ENCODE data around the gene ADAM17. TPM values are rescaled to one million over a fixed set of nuclear protein-coding genes. Genes with fewer than 3 reads are reported as not detected.
"Not testable (repeated sequence)": the region's sequence is repeated elsewhere in the genome, so short reads cannot be mapped to it uniquely, and the experiment has no call there.

ADAM17 gene
- total RNA-seq, 1 experiment from 2014 or later, result 50.0 TPM

- no TSS peak for BruUV-seq (replicated peaks)
- H3K27ac ChIP-seq (ENCODE audit: low read length), result no peak overlapping the region
- POLR2A ChIA-PET, result no interaction called here
- ATAC-seq (no peak), DNase-seq (ENCODE audit: low read depth, low spot score) (no peak)
- in situ Hi-C loops (cut with HindIII; ENCODE audit: low pct_unique_long_range_greater_than_20kb, low sequenced_read_pairs), result no loop called here
- H3K4me3 ChIP-seq (ENCODE audit: low read depth in 2 of 2, low read length in 2 of 2), result no peak overlapping the region
- H3K9me3 ChIP-seq (ENCODE audit: control insufficient read depth, insufficient read depth, low read depth, low read length), result no peaks in the 10 kb centered on the region
- H3K27me3 ChIP-seq (ENCODE audit: control insufficient read depth, insufficient read depth, low read length), result no peaks in the 10 kb centered on the region
- H3K36me3 ChIP-seq (ENCODE audit: control insufficient read depth, insufficient read depth, low read length), result peaks cover 17% of the 10 kb centered on the region
- no peaks in the 10 kb centered on the region for H3K4me1 ChIP-seq (ENCODE audit: control insufficient read depth, insufficient read depth, low read length)
- intact Hi-C loops (cut with micrococcal nuclease; ENCODE audit: unreplicated experiment), result no loop called here
- TF ChIP-seq CTCF (IDR thresholded peaks at IDR 0.05) (no peak), TCF7L2 (IDR thresholded peaks at IDR 0.05; ENCODE audit: low read depth, low read length) (no peak), SIN3A (IDR thresholded peaks at IDR 0.05; ENCODE audit: borderline replicate concordance, insufficient read depth, low read depth, low read length) (no peak), REST (IDR thresholded peaks at IDR 0.05; ENCODE audit: insufficient read depth in 1 of 2, low read depth in 2 of 2, low read length in 1 of 2) (no peak), POLR2AphosphoS5 (IDR thresholded peaks at IDR 0.05; ENCODE audit: low read depth, low read length) (no peak)
- CTCF ChIA-PET, result interaction anchor here (0.5 kb wide), 1 partner anchor 9 kb away, joined by 3 read pairs; no protein-coding TSS in a partner anchor
Observed at GRCh38 chr2:9517118-9517782, 38.4 kb downstream of the ADAM17 start.

- H3K36me3 ChIP-seq (ENCODE audit: control insufficient read depth, insufficient read depth, low read length); BruUV-seq (replicated peaks); DNase-seq (ENCODE audit: low read depth, low spot score); H3K27ac ChIP-seq (ENCODE audit: low read length); H3K4me1 ChIP-seq (ENCODE audit: control insufficient read depth, insufficient read depth, low read length); H3K27me3 ChIP-seq (ENCODE audit: control insufficient read depth, insufficient read depth, low read length); H3K4me3 ChIP-seq (ENCODE audit: low read depth in 2 of 2, low read length in 2 of 2); CTCF ChIA-PET; H3K9me3 ChIP-seq (ENCODE audit: control insufficient read depth, insufficient read depth, low read depth, low read length); ATAC-seq; POLR2A ChIA-PET; intact Hi-C loops (cut with micrococcal nuclease; ENCODE audit: unreplicated experiment); in situ Hi-C loops (cut with HindIII; ENCODE audit: low pct_unique_long_range_greater_than_20kb, low sequenced_read_pairs): not testable (repeated sequence)
Observed at GRCh38 chr2:9513946-9514345, 41.7 kb downstream of the ADAM17 start.

GRCh38 chr2:9508931-9509330 is 46.7 kb downstream of the ADAM17 start:
- ATAC-seq (no peak), DNase-seq (ENCODE audit: low read depth, low spot score) (no peak)
- Histone ChIP-seq H3K27me3 (ENCODE audit: control insufficient read depth, insufficient read depth, low read length) (no peaks in the 10 kb centered on the region), H3K36me3 (ENCODE audit: control insufficient read depth, insufficient read depth, low read length) (peaks cover 4% of the 10 kb centered on the region; the same call in 1 of the 2 replicates), H3K4me1 (ENCODE audit: control insufficient read depth, insufficient read depth, low read length) (no peaks in the 10 kb centered on the region), H3K4me3 (ENCODE audit: low read depth in 2 of 2, low read length in 2 of 2) (no peak overlapping the region), H3K27ac (ENCODE audit: low read length) (no peak overlapping the region), H3K9me3 (ENCODE audit: control insufficient read depth, insufficient read depth, low read depth, low read length) (no peaks in the 10 kb centered on the region)
- ChIA-PET CTCF (no interaction called here), POLR2A (interaction anchor here (0.6 kb wide), 1 partner anchor 27 kb away, joined by 6 read pairs; no protein-coding TSS in a partner anchor)
- TF ChIP-seq SIN3A (IDR thresholded peaks at IDR 0.05; ENCODE audit: borderline replicate concordance, insufficient read depth, low read depth, low read length) (no peak), REST (IDR thresholded peaks at IDR 0.05; ENCODE audit: insufficient read depth in 1 of 2, low read depth in 2 of 2, low read length in 1 of 2) (no peak), POLR2AphosphoS5 (IDR thresholded peaks at IDR 0.05; ENCODE audit: low read depth, low read length) (no peak), CTCF (IDR thresholded peaks at IDR 0.05) (no peak), TCF7L2 (IDR thresholded peaks at IDR 0.05; ENCODE audit: low read depth, low read length) (no peak)
- intact Hi-C loops (cut with micrococcal nuclease; ENCODE audit: unreplicated experiment), result no loop called here
- no TSS peak for BruUV-seq (replicated peaks)
- in situ Hi-C loops (cut with HindIII; ENCODE audit: low pct_unique_long_range_greater_than_20kb, low sequenced_read_pairs), result no loop called here

All from Panc1 (cell line).